Thymus (tissue), 11 donors: ENCODE measurements around the gene RCC1. TPM values are rescaled to one million over a fixed set of nuclear protein-coding genes. Genes with fewer than 3 reads are reported as not detected.
"Not testable (repeated sequence)": the region's sequence is repeated elsewhere in the genome, so short reads cannot be mapped to it uniquely, and the experiment has no call there.

Experiments used
- DNase-seq, 9 donors: peaks; one replicate each; pipeline ENCODE4 v3.0.0-alpha.2; 2013; ENCODE audit warnings: low spot score in 9 of 9, low read depth in 6 of 9, missing footprints in 1 of 9
- H3K27ac ChIP-seq, 2 donors: one replicate each; pipeline ENCODE4 v1.5.1; 2013; ENCODE audit warnings: control low read depth in 1 of 2, low read depth in 1 of 2, low read length in 1 of 2, mild to moderate bottlenecking in 1 of 2, moderate library complexity in 1 of 2
- H3K27me3 ChIP-seq, 2 donors: one replicate each; pipeline ENCODE4 v1.5.1; 2013; ENCODE audit warnings: low read length in 1 of 2; ENCODE audit not compliant: control insufficient read depth in 2 of 2, insufficient read depth in 1 of 2
- H3K36me3 ChIP-seq, 2 donors: one replicate each; pipeline ENCODE4 v1.5.1; 2013; ENCODE audit warnings: low read length in 1 of 2, mild to moderate bottlenecking in 1 of 2, moderate library complexity in 1 of 2; ENCODE audit not compliant: control insufficient read depth in 2 of 2, insufficient read depth in 2 of 2
- H3K4me1 ChIP-seq, 2 donors: one replicate each; pipeline ENCODE4 v1.5.1; 2013; ENCODE audit warnings: low read length in 2 of 2; ENCODE audit not compliant: control insufficient read depth in 2 of 2, insufficient read depth in 2 of 2
- H3K4me3 ChIP-seq, 2 donors: one replicate each; pipeline ENCODE4 v1.5.1; 2013; ENCODE audit warnings: low read length in 2 of 2, control low read depth in 1 of 2, mild to moderate bottlenecking in 1 of 2
- H3K9me3 ChIP-seq, 2 donors: one replicate each; pipeline ENCODE4 v1.5.1; 2013; ENCODE audit warnings: low read length in 1 of 2, mild to moderate bottlenecking in 1 of 2; ENCODE audit not compliant: control insufficient read depth in 2 of 2, insufficient read depth in 1 of 2
- WGBS: extraction: QIAGEN DNeasy Blood & Tissue Kit; methylation state at CpG from one replicate; pipeline ENCODE4 v1.1.7; 2013; 5-methylcytosine and 5-hydroxymethylcytosine counted together
- polyA plus RNA-seq: library from polyadenylated mRNA; stranded (reverse); fragments of 200-250 nt; gene quantifications from one replicate; pipeline ENCODE4 v1.2.3, GENCODE V29; 2013
- total RNA-seq: library from RNA; stranded (reverse); fragments of 120-200 nt; gene quantifications from one replicate; pipeline ENCODE4 v1.2.4, GENCODE V29; 2013
- donor health status: healthy.

The RCC1 gene
- total and polyA plus RNA-seq, 2 donors, result 19.4 to 41.4 TPM

- H3K4me1 ChIP-seq, H3K4me3 ChIP-seq, H3K27ac ChIP-seq, H3K9me3 ChIP-seq, DNase-seq, H3K27me3 ChIP-seq: not testable (repeated sequence)
- peaks cover 60 to 62% of the 10 kb centered on the region in 2 donors for H3K36me3 ChIP-seq
- WGBS, result 93% methylated on average over 12 of the region's 12 CpGs
These were observed 67.0 kb downstream of the RCC1 start for GRCh38 chr1:28572891-28573290.

- peaks cover 57 to 62% of the 10 kb centered on the region in 2 donors for H3K36me3 ChIP-seq
- 98% methylated on average over 11 of the region's 11 CpGs for WGBS
- no peaks in the 10 kb centered on the region for H3K27me3 ChIP-seq
These were observed 67.7 kb downstream of the RCC1 start for GRCh38 chr1:28573564-28573963.

GRCh38 chr1:28577052-28577678 lies 71.3 kb downstream of the RCC1 start:
- H3K4me3 ChIP-seq, result no peak overlapping the region
- no peaks in the 10 kb centered on the region for H3K9me3 ChIP-seq
- DNase-seq, result no peak
- peaks cover 5 to 14% of the 10 kb centered on the region in 2 donors for H3K4me1 ChIP-seq
- no peak overlapping the region for H3K27ac ChIP-seq
- WGBS, result 96% methylated on average over 1 of the region's 1 CpG
- H3K36me3 ChIP-seq, result peaks cover 37 to 57% of the 10 kb centered on the region in 2 donors
- no peaks in the 10 kb centered on the region for H3K27me3 ChIP-seq

More at GRCh38 chr1:28573564-28573963, 67.7 kb downstream of the RCC1 start:
- Histone ChIP-seq H3K27ac (no peak overlapping the region), H3K4me3 (no peak overlapping the region), H3K9me3 (no peaks in the 10 kb centered on the region), H3K4me1 (no peaks in the 10 kb centered on the region)
- DNase-seq, result no peak

GRCh38 chr1:28577738-28578536 lies 72.1 kb downstream of the RCC1 start:
- 98% methylated on average over 6 of the region's 6 CpGs for WGBS
- no peak overlapping the region for H3K27ac ChIP-seq
- H3K27me3 ChIP-seq, result peaks cover 0 to 7% of the 10 kb centered on the region in 2 donors
- no peak overlapping the region for H3K4me3 ChIP-seq
- peaks cover 35 to 53% of the 10 kb centered on the region in 2 donors for H3K36me3 ChIP-seq
- peaks cover 5 to 21% of the 10 kb centered on the region in 2 donors for H3K4me1 ChIP-seq
- H3K9me3 ChIP-seq, result no peaks in the 10 kb centered on the region
- no peak for DNase-seq

GRCh38 chr1:28578696-28579218 lies 72.9 kb downstream of the RCC1 start:
- peaks cover 5 to 23% of the 10 kb centered on the region in 2 donors for H3K4me1 ChIP-seq
- WGBS, result 94% methylated on average over 6 of the region's 6 CpGs
- H3K36me3 ChIP-seq, result peaks cover 27 to 45% of the 10 kb centered on the region in 2 donors
- DNase-seq, result no peak
- no peak overlapping the region for H3K4me3 ChIP-seq
- H3K27me3 ChIP-seq, result peaks cover 0 to 8% of the 10 kb centered on the region in 2 donors
- H3K9me3 ChIP-seq, result no peaks in the 10 kb centered on the region
- no peak overlapping the region for H3K27ac ChIP-seq

- Histone ChIP-seq H3K27me3 (peaks cover 0 to 8% of the 10 kb centered on the region in 2 donors), H3K4me1 (peaks cover 5 to 23% of the 10 kb centered on the region in 2 donors), H3K27ac (no peak overlapping the region), H3K4me3 (no peak overlapping the region), H3K9me3 (no peaks in the 10 kb centered on the region), H3K36me3 (peaks cover 23 to 43% of the 10 kb centered on the region in 2 donors)
- no peak for DNase-seq
- WGBS, result 95% methylated on average over 1 of the region's 1 CpG
These were observed 73.6 kb downstream of the RCC1 start for GRCh38 chr1:28579401-28579800.

GRCh38 chr1:28580722-28581530 lies 75.1 kb downstream of the RCC1 start:
- H3K27me3 ChIP-seq, result peaks cover 0 to 8% of the 10 kb centered on the region in 2 donors
- H3K36me3 ChIP-seq, result peaks cover 20 to 40% of the 10 kb centered on the region in 2 donors
- WGBS, result under 1% methylated on average over 26 of the region's 26 CpGs
- peak overlapping the region; percentile 72 to 92 for H3K4me3 ChIP-seq
- peak in 8 of 9 donors; percentile 44 to 78 (median 58) for DNase-seq
- peak overlapping the region; percentile 83 to 89 for H3K27ac ChIP-seq
- peaks cover 5 to 23% of the 10 kb centered on the region in 2 donors for H3K4me1 ChIP-seq
- H3K9me3 ChIP-seq, result no peaks in the 10 kb centered on the region

GRCh38 chr1:28581531-28582247 lies 75.8 kb downstream of the RCC1 start:
- H3K36me3 ChIP-seq, result peaks cover 19 to 39% of the 10 kb centered on the region in 2 donors
- H3K9me3 ChIP-seq, result no peaks in the 10 kb centered on the region
- H3K27me3 ChIP-seq, result peaks cover 0 to 8% of the 10 kb centered on the region in 2 donors
- peak overlapping the region; percentile 72 to 92 for H3K4me3 ChIP-seq
- peak overlapping the region; percentile 83 to 89 for H3K27ac ChIP-seq
- peak; percentile 90 to 97 (median 93) for DNase-seq
- under 1% methylated on average over 75 of the region's 75 CpGs for whole genome bisulfite sequencing
- H3K4me1 ChIP-seq, result peaks cover 5 to 23% of the 10 kb centered on the region in 2 donors
